ENCODE measurements around the gene ACHE.
"Not testable (repeated sequence)": the region's sequence is repeated elsewhere in the genome, so short reads cannot be mapped to it uniquely, and the experiment has no call there.

ACHE gene

GRCh38 chr7:100895701-100895955 is at the start of gene ACHE:
ACHE (minus strand) TSS chr7:100895888; CDS start chr7:100894232, 1,656 bp downstream.
- peak; percentile 64 for DNase-seq (ENCODE audit: low spot score)
- in situ Hi-C loops (cut with MboI; ENCODE audit: low pct_unique_long_range_greater_than_20kb, low sequenced_read_pairs, unreplicated experiment): loop anchor here (10.0 kb wide), 1 partner anchor 189 kb away; the partner anchor contains the start of gene TRIM56
- no peak for TF ChIP-seq CTCF (IDR thresholded peaks at IDR 0.05; ENCODE audit: extremely low read depth, insufficient read depth, missing control alignments)

GRCh38 chr7:100944138-100944537 is 48.5 kb upstream of the ACHE start:
- DNase-seq (ENCODE audit: low spot score): no peak
- no peak for TF ChIP-seq CTCF (IDR thresholded peaks at IDR 0.05; ENCODE audit: extremely low read depth, insufficient read depth, missing control alignments)
- in situ Hi-C loops (cut with MboI; ENCODE audit: low pct_unique_long_range_greater_than_20kb, low sequenced_read_pairs, unreplicated experiment): no loop called here

- in situ Hi-C loops (cut with MboI; ENCODE audit: low pct_unique_long_range_greater_than_20kb, low sequenced_read_pairs, unreplicated experiment): no loop called here
- DNase-seq (ENCODE audit: low spot score): no peak
Observed at GRCh38 chr7:100943693-100944092, 48.0 kb upstream of the ACHE start.

GRCh38 chr7:100942045-100942774 is 46.5 kb upstream of the ACHE start:
- DNase-seq (ENCODE audit: low spot score): no peak
- in situ Hi-C loops (cut with MboI; ENCODE audit: low pct_unique_long_range_greater_than_20kb, low sequenced_read_pairs, unreplicated experiment): no loop called here
- no peak for TF ChIP-seq CTCF (IDR thresholded peaks at IDR 0.05; ENCODE audit: extremely low read depth, insufficient read depth, missing control alignments)

More at GRCh38 chr7:100943693-100944092, 48.0 kb upstream of the ACHE start:
- no peak for TF ChIP-seq CTCF (IDR thresholded peaks at IDR 0.05; ENCODE audit: extremely low read depth, insufficient read depth, missing control alignments)

GRCh38 chr7:100936167-100936566 is 40.5 kb upstream of the ACHE start:
- DNase-seq (ENCODE audit: low spot score); in situ Hi-C loops (cut with MboI; ENCODE audit: low pct_unique_long_range_greater_than_20kb, low sequenced_read_pairs, unreplicated experiment): not testable (repeated sequence)

- in situ Hi-C loops (cut with MboI; ENCODE audit: low pct_unique_long_range_greater_than_20kb, low sequenced_read_pairs, unreplicated experiment); DNase-seq (ENCODE audit: low spot score): not testable (repeated sequence)
Observed at GRCh38 chr7:100935381-100935780, 39.7 kb upstream of the ACHE start.

- TF ChIP-seq CTCF (IDR thresholded peaks at IDR 0.05; ENCODE audit: extremely low read depth, insufficient read depth, missing control alignments): no peak
- in situ Hi-C loops (cut with MboI; ENCODE audit: low pct_unique_long_range_greater_than_20kb, low sequenced_read_pairs, unreplicated experiment): no loop called here
- no peak for DNase-seq (ENCODE audit: low spot score)
Observed at GRCh38 chr7:100933734-100934133, 38.0 kb upstream of the ACHE start.

- DNase-seq (ENCODE audit: low spot score): no peak
- in situ Hi-C loops (cut with MboI; ENCODE audit: low pct_unique_long_range_greater_than_20kb, low sequenced_read_pairs, unreplicated experiment): no loop called here
- no peak for TF ChIP-seq CTCF (IDR thresholded peaks at IDR 0.05; ENCODE audit: extremely low read depth, insufficient read depth, missing control alignments)
Observed at GRCh38 chr7:100929808-100930174, 34.1 kb upstream of the ACHE start.

- in situ Hi-C loops (cut with MboI; ENCODE audit: low pct_unique_long_range_greater_than_20kb, low sequenced_read_pairs, unreplicated experiment); DNase-seq (ENCODE audit: low spot score): not testable (repeated sequence)
Observed at GRCh38 chr7:100923616-100924015, 27.9 kb upstream of the ACHE start.
